ENCODE data around the gene ENTPD6.

DNA sequence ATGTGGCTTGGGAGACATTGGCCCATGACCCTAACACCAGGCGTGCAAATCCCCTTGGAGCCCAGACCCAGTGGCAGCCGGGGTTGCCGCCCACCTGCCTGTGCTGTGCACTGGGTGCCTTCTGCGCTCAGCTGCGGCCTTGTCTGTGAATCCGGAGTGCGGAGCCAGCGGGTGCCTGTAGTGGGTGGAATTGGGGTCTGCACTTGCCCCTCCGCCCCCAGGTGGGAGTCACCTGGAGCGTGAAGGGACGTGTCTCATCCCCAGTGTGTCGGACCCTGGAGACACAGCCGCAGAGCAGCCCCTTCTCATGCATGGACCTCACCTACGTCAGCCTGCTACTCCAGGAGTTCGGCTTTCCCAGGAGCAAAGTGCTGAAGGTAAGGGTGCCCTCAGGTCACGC is 29.4 kb downstream of the ENTPD6 start:
- no peak for TF ChIP-seq CTCF (IDR thresholded peaks at IDR 0.05)
- TF ChIP-seq EZH2 (IDR thresholded peaks at IDR 0.05) = no peak
- TF ChIP-seq EZH2phosphoT487 (IDR thresholded peaks at IDR 0.05) = no peak
